ENCODE results near the gene GPRC5C. TPM values are rescaled to one million over a fixed set of nuclear protein-coding genes. Genes with fewer than 3 reads are reported as not detected.

GPRC5C gene
- total and polyA plus RNA-seq, 9 of the 15 experiments (the other 6 are each of a cell fraction or from before 2014, with no cell fraction given): 0.28 to 9.0 (median 4.1) TPM

DNA sequence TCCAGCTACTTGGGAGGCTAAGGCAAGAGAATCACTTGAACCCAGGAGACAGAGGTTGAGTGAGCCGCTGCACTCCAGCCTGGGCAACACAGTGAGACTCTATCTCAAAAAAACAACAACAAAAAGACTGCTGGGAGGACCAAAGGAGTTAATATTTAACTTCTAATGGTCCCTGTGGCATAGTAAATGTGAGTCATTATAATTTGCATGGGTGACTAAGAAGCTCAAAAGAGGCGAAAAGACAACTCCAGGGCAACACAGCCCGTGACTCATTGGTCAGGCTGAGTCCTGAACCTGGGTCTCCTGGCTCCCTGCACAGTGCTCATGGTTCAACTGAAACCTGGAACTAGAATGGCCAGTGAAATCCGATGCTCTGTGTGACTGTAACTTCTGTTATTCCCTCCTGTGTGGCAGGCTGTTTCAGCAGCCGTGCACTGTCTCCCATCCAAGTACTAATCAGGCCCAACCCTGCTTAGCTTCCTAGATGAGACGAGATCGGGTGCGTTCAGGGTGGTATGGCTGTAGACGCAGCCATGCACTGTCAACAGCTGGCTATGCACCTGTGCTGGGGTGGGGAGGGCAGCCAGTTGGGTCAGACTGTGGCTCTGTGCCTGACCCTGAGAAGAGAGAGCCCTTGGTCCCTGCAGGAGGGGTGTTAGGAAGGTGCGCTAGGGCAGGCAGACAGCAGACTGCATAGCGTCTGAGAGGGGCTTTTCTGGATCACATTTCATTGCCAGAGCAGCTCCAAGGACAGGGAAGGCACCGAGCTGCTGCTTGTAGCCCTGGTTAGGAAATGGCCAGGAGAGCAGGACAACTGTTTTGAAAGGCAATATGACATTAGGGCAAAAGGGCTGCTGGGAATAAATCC, 14.5 kb upstream of the GPRC5C start (continued):
- no peak for TF ChIP-seq PHF8 (IDR thresholded peaks at IDR 0.05; ENCODE audit: borderline replicate concordance, low read length)
- TF ChIP-seq, protein P1, sequence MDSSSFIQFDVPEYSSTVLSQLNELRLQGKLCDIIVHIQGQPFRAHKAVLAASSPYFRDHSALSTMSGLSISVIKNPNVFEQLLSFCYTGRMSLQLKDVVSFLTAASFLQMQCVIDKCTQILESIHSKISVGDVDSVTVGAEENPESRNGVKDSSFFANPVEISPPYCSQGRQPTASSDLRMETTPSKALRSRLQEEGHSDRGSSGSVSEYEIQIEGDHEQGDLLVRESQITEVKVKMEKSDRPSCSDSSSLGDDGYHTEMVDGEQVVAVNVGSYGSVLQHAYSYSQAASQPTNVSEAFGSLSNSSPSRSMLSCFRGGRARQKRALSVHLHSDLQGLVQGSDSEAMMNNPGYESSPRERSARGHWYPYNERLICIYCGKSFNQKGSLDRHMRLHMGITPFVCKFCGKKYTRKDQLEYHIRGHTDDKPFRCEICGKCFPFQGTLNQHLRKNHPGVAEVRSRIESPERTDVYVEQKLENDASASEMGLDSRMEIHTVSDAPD (CRISPR knock-in tag; IDR thresholded peaks at IDR 0.05): no peak
- TF ChIP-seq FOXO4 (CRISPR knock-in tag; IDR thresholded peaks at IDR 0.05): no peak
- TF ChIP-seq NCOA4 (IDR thresholded peaks at IDR 0.05; ENCODE audit: partially characterized antibody): no peak
- no peak for TF ChIP-seq EHMT2 (IDR thresholded peaks at IDR 0.05)
- TF ChIP-seq, protein P2, sequence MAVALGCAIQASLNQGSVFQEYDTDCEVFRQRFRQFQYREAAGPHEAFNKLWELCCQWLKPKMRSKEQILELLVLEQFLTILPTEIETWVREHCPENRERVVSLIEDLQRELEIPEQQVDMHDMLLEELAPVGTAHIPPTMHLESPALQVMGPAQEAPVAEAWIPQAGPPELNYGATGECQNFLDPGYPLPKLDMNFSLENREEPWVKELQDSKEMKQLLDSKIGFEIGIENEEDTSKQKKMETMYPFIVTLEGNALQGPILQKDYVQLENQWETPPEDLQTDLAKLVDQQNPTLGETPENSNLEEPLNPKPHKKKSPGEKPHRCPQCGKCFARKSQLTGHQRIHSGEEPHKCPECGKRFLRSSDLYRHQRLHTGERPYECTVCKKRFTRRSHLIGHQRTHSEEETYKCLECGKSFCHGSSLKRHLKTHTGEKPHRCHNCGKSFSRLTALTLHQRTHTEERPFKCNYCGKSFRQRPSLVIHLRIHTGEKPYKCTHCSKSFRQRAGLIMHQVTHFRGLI (CRISPR knock-in tag; IDR thresholded peaks at IDR 0.05): no peak
- TF ChIP-seq, protein P3, sequence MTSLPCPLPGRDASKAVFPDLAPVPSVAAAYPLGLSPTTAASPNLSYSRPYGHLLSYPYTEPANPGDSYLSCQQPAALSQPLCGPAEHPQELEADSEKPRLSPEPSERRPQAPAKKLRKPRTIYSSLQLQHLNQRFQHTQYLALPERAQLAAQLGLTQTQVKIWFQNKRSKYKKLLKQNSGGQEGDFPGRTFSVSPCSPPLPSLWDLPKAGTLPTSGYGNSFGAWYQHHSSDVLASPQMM (CRISPR knock-in tag; IDR thresholded peaks at IDR 0.05): no peak
- TF ChIP-seq MYNN (IDR thresholded peaks at IDR 0.05): no peak
- TF ChIP-seq MYNN (CRISPR knock-in tag; IDR thresholded peaks at IDR 0.05): no peak
- TF ChIP-seq TBP (optimal IDR thresholded peaks at IDR 0.05; ENCODE audit: low read depth, low read length): peak; percentile 63
- TF ChIP-seq, protein P4, sequence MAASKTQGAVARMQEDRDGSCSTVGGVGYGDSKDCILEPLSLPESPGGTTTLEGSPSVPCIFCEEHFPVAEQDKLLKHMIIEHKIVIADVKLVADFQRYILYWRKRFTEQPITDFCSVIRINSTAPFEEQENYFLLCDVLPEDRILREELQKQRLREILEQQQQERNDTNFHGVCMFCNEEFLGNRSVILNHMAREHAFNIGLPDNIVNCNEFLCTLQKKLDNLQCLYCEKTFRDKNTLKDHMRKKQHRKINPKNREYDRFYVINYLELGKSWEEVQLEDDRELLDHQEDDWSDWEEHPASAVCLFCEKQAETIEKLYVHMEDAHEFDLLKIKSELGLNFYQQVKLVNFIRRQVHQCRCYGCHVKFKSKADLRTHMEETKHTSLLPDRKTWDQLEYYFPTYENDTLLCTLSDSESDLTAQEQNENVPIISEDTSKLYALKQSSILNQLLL (CRISPR knock-in tag; IDR thresholded peaks at IDR 0.05; ENCODE audit: borderline replicate concordance): no peak
- no peak for TF ChIP-seq IRF1 (CRISPR knock-in tag; IDR thresholded peaks at IDR 0.05; ENCODE audit: borderline replicate concordance)
- TF ChIP-seq PTRF (tag; IDR thresholded peaks at IDR 0.05): no peak
- no peak for TF ChIP-seq ZNF507 (tag; conservative IDR thresholded peaks at IDR 0.05)
- TF ChIP-seq ZNF695 (CRISPR knock-in tag; IDR thresholded peaks at IDR 0.05): no peak
- TF ChIP-seq MTA3 (IDR thresholded peaks at IDR 0.05; ENCODE audit: borderline replicate concordance): no peak
- TF ChIP-seq ZNF511 (CRISPR knock-in tag; IDR thresholded peaks at IDR 0.05): no peak
- TF ChIP-seq POLR2A (conservative IDR thresholded peaks at IDR 0.05): no peak
- TF ChIP-seq CREB3 (tag; conservative IDR thresholded peaks at IDR 0.05; ENCODE audit: low read depth): no peak
